Uterus (tissue), 2 donors: ENCODE results near the gene FILIP1L.

Experiments
- POLR2A ChIP-seq, 2 donors: fragments of 450-650 bp; IDR thresholded peaks; one replicate each; pipeline ENCODE4 v1.6.1; 2016; ENCODE audit warnings: antibody characterized with exemption in 2 of 2, mild to moderate bottlenecking in 1 of 2, moderate library complexity in 1 of 2
- TF ChIP-seq, protein P1 (sequence below), 4 experiments: fragments of 200-600 bp in 2 of 4; fragments of 450-650 bp in 2 of 4; sonication (generic) in 2 of 4; IDR thresholded peaks; one replicate each; pipeline ENCODE4 v1.5.1; 2016 to 2019; ENCODE audit warnings: antibody characterized with exemption in 4 of 4, mild to moderate bottlenecking in 2 of 4, moderate library complexity in 1 of 4

DNA sequence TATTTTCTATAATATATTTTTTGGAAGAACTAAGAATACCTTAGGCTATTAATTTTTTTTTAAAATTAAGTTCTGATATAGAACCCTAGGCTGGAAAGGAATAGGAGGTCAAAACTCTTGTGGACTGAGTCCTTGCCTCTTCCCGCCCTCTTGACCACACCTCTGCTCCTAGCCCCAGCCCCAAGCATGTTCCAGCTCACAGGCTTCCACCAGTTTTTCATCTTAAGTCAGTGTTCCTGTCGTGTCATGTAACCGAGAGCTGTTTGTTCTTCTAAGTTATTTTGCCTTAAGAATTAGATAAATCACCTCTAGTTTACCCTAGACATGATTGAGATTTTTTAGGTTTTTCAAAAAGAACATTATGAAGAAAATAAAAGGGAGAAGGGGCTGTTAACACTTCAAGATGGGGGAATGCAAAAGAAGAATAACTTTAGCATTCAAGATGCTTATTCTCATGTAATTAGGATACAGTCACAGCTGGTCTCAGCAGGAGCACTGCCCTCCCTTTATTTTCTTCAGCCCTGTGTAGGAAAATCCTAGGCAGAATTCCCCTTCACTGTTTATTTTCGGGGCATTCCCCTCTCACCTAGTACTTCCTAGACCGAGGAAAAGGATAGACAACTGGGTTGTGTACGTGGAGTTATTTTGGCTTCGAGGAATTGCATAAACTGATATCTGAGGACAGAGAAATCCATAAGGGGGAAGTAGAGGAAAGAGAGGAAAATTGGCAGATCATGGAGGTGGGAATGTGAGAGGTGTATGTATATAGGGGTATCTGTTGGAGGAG is 186.4 kb downstream of the FILIP1L start:
- TF ChIP-seq, protein P1, sequence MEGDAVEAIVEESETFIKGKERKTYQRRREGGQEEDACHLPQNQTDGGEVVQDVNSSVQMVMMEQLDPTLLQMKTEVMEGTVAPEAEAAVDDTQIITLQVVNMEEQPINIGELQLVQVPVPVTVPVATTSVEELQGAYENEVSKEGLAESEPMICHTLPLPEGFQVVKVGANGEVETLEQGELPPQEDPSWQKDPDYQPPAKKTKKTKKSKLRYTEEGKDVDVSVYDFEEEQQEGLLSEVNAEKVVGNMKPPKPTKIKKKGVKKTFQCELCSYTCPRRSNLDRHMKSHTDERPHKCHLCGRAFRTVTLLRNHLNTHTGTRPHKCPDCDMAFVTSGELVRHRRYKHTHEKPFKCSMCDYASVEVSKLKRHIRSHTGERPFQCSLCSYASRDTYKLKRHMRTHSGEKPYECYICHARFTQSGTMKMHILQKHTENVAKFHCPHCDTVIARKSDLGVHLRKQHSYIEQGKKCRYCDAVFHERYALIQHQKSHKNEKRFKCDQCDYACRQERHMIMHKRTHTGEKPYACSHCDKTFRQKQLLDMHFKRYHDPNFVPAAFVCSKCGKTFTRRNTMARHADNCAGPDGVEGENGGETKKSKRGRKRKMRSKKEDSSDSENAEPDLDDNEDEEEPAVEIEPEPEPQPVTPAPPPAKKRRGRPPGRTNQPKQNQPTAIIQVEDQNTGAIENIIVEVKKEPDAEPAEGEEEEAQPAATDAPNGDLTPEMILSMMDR (IDR thresholded peaks at IDR 0.05) = no peak
- TF ChIP-seq POLR2A (IDR thresholded peaks at IDR 0.05) = no peak
